AG09309 (cell line): ENCODE data around the gene SLC27A2.
A peak's percentile ranks its signal among the peaks of the same experiment; 100 is the strongest.

ENCODE experiments used
- DNase-seq: peaks from one replicate; pipeline ENCODE4 v3.0.0-alpha.2; 2010; ENCODE audit warnings: low read depth
- H3K4me3 ChIP-seq: 2 replicates; pipeline ENCODE4 v1.5.1; 2011; ENCODE audit warnings: mild to moderate bottlenecking, low read depth, low read length, moderate library complexity; ENCODE audit not compliant: control insufficient read depth
- TF ChIP-seq, protein P1 (sequence below): IDR thresholded peaks from 2 replicates; pipeline ENCODE4 v1.5.1; 2011; ENCODE audit warnings: mild to moderate bottlenecking, low read depth, low read length, inconsistent platforms; ENCODE audit not compliant: insufficient read depth, control insufficient read depth; ENCODE audit errors: missing control alignments

The SLC27A2 gene

DNA sequence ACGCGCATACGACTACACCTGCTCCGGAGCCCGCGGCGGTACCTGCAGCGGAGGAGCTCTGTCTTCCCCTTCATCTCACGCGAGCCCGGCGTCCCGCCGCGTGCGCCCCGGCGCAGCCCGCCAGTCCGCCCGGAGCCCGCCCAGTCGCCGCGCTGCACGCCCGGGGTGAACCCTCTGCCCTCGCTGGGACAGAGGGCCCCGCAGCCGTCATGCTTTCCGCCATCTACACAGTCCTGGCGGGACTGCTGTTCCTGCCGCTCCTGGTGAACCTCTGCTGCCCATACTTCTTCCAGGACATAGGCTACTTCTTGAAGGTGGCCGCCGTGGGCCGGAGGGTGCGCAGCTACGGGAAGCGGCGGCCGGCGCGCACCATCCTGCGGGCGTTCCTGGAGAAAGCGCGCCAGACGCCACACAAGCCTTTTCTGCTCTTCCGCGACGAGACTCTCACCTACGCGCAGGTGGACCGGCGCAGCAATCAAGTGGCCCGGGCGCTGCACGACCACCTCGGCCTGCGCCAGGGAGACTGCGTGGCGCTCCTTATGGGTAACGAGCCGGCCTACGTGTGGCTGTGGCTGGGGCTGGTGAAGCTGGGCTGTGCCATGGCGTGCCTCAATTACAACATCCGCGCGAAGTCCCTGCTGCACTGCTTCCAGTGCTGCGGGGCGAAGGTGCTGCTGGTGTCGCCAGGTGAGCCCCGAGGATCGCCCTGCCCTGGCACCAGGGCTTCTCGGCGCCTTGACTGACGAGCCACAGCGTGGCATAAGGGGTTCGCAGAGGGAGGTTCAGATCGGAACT, 420 bp downstream of the SLC27A2 start:
- TF ChIP-seq, protein P1, sequence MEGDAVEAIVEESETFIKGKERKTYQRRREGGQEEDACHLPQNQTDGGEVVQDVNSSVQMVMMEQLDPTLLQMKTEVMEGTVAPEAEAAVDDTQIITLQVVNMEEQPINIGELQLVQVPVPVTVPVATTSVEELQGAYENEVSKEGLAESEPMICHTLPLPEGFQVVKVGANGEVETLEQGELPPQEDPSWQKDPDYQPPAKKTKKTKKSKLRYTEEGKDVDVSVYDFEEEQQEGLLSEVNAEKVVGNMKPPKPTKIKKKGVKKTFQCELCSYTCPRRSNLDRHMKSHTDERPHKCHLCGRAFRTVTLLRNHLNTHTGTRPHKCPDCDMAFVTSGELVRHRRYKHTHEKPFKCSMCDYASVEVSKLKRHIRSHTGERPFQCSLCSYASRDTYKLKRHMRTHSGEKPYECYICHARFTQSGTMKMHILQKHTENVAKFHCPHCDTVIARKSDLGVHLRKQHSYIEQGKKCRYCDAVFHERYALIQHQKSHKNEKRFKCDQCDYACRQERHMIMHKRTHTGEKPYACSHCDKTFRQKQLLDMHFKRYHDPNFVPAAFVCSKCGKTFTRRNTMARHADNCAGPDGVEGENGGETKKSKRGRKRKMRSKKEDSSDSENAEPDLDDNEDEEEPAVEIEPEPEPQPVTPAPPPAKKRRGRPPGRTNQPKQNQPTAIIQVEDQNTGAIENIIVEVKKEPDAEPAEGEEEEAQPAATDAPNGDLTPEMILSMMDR = no peak
- peak overlapping the region; percentile 24 for H3K4me3 ChIP-seq
- no peak for DNase-seq

DNA sequence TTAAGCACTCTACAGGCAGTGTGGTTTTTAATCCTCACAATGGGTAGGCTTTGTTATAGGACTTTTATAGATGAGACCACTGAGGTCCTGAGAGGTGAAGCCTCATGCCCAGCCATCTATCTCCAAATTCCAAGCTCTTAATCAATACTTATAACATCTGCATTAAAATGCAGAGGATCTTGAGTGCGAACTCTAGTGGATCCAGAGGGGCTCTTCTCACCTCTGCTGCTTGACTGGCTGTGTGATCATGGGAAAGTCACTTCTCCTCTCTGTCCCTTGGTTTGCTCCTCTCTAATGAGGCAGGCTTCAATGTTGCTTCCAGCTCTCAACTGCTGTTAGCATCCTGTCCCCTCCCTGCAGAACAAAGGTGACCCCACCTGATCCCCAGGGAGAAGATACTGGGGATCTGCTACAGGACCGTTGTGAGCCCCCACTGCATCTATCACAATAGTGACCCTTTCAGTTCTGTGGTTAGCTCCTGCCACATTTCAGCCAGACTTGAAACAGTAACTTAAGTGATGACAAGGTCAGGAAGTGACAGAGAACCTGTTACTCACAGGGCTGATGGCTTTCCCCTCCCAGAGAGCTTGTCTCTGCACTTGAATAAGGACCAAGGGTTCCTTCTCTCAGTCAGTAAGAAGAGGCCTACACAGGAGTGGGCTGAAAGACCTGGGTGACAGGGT, 1.3 kb downstream of the SLC27A2 start:
- DNase-seq = no peak
- TF ChIP-seq, protein P1 = no peak
- no peak overlapping the region for H3K4me3 ChIP-seq

DNA sequence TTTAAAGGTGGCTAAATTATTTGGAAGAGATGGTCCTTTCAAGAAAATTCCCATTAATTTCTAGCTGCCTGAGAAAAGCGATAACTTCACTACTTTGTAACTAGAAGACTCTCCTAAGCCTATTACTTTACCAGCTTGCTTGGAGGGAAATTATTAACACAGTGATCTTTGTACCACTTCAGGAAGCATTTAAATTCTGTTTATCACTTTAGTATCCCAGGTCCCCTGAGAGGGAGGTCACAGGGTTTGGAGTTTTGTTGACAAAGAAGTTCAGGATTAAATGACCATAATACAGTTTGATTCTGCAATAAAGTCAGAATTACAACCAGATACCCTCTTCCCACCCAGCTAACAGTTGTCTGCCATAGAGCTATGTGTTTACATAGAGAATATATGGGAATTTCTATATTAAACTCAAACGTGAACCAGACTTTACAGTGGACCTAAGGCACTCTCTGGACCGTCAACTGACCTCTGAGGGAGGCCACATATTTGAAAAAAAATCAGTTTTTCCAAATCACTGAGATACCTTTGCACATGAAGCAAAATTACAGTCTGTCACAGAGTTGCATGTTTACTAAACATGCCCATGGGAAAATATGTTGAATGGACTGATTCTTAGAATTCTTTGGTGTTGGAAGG, 3.0 kb downstream of the SLC27A2 start:
- no peak for DNase-seq
- TF ChIP-seq, protein P1 = no peak
- no peak overlapping the region for H3K4me3 ChIP-seq

DNA sequence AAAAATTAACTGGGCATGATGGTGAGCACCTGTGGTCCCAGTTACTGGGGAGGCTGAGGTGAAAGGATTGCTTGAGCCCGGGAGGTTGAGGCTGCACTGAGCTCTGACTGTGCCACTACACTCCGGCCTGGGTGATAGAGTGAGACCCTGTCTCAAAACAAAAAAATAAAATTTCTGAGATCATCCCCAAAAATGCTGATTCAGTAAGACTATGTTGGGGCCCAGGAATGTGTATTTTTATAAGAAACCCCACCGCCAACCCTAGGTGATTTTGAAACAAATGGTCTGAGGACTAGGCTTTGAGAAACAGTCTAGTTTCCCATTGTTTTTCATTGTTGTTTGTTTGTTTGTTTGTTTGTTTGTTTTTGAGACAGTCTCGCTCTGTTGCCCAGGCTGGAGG, 4.1 kb downstream of the SLC27A2 start:
- DNase-seq = no peak
- H3K4me3 ChIP-seq = no peak overlapping the region
- TF ChIP-seq, protein P1 = no peak

DNA sequence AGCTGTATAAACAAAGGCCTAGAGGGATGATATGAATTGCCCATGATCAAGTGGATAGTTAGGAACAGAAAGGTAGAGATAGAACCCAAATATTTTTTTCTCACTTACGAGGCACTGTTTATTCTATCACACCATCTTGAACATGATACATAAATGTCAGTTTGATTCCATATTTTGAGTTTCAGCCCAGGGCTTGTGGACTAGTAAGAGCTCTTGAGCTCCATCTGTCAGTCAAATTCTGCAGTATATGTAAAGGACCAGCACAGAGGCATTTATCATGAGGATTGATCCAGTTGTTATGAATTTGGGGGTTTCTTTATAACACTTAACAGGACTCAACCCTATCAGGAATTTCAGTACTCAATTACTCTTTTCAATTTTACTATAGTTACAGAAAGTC, 4.8 kb downstream of the SLC27A2 start:
- no peak overlapping the region for H3K4me3 ChIP-seq
- DNase-seq = no peak
- TF ChIP-seq, protein P1 = no peak

DNA sequence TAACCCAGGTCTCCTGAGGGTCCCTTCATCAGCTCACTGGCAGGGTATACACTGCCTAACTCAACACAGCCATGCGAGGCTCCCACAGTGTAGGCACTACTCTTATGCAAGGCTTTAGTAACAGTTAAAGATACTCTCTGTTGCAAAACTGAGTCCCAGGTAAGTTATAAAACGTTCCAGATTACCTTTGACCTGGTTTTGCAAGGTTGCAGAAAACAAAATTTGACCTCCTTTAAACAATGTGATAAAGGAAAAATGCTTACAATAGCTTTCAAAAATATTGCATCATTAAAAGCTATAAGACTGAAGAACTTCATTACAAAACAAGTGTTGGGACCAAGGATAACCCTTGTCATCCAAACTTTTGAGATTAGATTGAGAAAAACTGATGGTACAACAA, 5.5 kb downstream of the SLC27A2 start:
- no peak overlapping the region for H3K4me3 ChIP-seq
- no peak for DNase-seq
- TF ChIP-seq, protein P1 = no peak
